GM18861 (cell line): Measurements from ENCODE around the gene CIC.
A peak's percentile ranks its signal among the peaks of the same experiment; 100 is the strongest.

Experiments used
- ATAC-seq: cut with Tn5 transposase; IDR thresholded peaks from one replicate; pipeline ENCODE4 v1.9.1; 2021; ENCODE audit not compliant: unreplicated experiment

The CIC gene

DNA sequence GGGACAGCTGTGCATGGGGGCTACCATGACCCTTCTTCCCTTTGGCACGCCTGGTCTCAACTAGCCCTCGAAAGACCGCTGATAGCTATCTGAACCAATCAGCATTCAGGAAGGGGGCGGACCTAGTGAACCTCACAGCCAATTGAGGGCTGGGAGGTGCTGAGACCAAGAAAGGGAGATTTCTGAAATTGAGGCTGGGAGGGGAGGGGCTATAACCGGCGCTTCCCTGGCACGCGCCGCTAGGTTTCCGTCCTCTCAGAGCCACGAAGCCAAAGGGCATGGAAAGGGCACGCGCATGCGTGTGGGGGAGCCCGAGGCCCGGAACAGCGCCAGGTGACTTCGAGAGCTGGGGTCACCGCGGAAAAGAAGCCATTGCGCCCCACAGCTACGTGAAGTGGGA lies 37.6 kb downstream of the CIC start:
- no peak for ATAC-seq

DNA sequence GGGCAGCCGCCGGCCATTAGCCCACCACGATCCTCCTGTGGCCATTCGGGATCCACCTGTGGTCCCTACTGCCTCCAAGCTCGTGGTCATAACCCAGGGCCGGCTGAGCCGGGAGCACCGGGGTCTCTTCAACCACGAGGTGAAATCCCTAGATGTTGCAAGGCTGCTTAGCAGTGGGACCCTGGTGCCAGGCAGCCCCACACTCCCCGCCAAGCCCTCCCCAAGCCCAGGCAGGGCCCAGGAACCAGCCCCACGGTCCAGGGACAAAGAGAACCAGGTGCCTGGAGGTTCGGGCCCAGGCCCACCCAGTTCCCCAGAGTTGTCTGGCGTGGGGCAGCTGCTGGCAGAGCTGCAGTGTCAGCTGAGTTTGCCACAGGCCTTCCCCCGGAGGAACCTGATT lies 40.6 kb downstream of the CIC start:
- no peak for ATAC-seq

DNA sequence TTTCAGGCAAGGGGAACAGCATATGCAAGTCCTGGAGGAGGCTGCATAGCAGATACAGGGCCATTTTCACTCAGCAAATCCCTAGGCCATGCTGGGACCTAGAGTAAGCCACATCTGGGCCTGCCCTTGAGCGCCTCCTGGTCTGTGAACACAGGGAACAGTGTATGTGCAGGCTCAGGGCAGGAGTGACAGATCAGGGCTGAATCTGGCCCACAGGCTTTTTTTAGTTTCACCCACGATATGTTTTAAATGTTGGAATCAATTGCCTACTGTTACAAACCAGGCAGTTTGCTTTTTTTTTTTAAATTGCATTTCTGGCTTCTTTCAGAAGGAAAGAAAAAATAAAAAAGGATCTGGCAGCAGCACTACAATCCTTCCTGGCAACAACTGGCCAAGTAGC lies 42.6 kb downstream of the CIC start:
- ATAC-seq = no peak

DNA sequence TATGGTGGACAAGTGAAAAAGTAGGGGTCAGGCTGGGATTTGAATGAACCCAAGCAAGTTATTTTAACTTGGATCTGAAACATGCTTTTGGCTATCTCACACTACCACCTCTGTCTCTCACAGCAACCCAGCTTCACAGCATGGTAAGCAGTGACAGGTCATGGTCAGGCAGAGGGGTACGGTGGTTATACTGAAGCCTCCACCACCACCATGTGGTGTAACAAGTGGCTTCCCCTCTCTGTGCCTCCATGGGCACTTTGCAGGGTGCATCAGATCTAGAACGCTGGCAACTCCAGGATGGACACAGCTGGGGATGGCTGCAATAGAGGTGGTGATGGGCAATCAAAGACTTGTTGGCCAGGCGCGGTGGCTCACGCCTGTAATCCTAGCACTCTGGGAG lies 43.3 kb downstream of the CIC start:
- ATAC-seq = no peak

DNA sequence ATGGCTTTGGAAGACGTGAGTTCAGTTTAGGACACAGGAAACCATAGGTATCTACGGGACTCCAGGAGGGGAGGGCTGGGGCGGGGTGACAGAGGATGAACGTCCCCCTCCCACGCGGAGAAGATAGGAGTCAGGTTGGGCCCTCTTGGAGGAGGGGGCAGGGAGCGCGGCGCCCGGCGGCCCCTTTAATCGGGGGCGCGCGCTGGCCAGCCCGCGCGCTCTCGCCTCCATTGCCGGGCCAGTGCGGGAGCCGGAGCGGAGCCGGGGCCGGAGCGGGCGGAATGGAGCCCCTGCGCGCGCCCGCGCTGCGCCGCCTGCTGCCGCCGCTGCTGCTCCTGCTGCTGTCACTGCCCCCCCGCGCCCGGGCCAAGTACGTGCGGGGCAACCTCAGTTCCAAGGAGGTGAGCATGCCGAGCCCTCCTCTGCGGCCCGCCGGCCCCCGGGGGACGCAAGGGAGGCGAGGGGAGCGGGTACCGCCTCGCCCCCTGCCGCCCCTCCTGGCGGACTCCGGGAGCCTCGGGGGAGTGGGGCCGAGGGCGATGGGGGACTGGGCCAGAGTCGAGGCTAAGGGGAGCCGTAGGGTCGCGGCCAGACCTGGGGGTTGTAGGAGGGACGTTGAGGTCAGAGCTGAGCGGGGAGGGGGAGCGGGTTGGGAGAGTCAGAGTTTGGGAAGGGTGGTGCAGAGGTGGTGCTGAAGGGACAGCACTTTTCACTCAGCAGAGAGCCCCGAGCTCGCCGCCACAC lies 44.2 kb downstream of the CIC start, which contains the start of gene TMEM145:
TSS of gene TMEM145 (plus strand) at position 214 of the 744 bp plus-strand sequence. CDS start at position 282, 68 bp downstream.
- no peak for ATAC-seq

DNA sequence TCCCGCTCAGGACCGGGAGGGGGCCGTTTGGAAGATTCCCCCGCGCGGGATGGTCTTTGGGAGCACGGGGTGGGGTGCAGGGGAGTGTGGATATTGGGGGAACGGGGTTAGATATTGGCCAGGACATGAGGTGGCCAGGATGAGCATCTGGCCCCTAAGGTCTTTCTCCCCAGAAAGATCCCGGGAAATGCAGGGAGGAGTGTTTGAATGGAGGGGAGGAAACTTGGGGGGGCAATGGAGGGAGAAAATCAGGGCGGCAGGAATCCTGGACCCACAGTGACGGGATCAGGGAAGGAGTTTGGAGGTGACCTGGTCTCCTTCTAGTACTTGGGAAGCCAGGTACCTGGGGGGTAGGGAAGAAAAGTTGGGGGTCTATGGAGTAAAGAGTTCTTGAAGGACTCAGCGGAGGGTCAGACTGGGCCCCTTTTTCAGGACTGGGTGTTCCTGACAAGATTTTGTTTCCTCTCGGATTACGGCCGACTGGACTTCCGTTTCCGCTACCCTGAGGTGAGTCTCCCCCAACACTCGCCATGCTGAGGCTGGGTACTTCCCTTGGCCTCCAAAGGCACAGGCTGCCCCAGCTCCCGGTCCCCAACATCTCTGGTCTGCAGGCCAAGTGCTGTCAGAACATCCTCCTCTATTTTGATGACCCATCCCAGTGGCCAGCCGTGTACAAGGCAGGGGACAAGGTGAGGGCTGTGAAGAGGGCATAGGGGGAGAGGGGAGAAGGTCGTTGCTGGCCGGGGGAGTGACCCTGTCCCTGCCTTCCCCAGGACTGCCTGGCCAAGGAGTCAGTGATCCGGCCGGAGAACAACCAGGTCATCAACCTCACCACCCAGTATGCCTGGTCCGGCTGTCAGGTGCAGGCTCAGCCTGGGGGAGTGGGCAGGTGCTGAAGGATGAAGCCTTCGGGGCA lies 45.0 kb downstream of the CIC start:
- ATAC-seq = no peak

DNA sequence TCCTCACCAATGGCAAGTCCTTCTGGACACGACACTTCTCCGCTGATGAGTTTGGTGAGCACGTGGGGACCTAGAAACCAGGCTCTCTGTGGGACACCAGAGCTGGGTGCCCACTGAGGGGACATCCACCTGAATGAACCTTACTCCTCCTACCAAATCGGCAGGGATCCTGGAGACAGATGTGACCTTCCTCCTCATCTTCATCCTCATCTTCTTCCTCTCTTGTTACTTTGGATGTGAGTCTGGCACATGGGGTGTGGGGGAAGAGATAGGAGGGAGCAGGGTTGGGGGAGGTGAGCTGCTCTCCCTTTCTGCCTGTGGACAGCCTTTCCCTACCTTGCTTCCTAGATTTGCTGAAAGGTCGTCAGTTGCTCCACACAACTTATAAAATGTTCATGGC lies 46.0 kb downstream of the CIC start:
- ATAC-seq = no peak

DNA sequence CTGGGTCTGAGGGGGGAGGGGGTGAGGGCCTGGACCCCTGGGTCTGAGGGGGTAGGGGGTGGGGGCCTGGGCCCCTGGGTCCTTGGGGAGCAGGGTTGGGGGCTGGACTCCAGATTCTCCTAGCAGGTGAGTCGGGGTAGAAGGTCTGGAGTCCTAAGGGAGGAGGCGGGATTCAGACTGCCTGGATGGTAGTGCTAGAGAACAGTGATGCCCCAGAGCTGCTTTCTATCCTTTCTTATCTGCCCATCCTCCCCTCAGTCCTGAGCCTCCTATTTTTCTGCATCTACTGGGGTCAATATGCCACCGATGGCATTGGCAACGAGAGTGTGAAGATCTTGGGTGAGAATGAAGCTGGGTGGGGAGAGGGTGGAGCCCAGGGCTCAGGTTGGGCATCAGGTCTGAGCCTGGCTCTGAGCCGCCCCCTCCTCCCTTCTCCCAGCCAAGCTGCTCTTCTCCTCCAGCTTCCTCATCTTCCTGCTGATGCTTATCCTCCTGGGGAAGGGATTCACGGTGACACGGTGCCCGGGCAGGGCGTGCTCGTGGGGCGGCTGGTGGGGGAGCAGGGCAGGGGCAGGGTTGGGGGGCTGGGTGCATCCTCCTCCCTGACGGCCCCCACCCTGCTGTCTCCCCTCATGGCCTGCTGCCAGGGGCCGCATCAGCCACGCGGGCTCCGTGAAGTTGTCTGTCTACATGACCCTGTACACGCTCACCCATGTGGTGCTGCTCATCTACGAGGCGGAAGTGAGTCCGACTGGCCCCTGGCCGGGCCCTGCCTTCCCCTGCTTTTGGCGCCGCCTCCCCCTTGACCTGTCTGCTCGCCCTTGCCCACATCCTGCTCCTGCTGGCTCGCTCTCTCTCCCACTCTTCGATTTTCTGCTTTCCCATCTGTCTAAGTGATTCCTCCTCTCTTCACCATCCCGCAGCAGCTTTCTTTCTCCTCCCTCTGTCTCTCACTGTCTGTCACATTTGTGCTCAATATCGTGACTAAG lies 47.5 kb downstream of the CIC start:
- ATAC-seq = peak; percentile 43

DNA sequence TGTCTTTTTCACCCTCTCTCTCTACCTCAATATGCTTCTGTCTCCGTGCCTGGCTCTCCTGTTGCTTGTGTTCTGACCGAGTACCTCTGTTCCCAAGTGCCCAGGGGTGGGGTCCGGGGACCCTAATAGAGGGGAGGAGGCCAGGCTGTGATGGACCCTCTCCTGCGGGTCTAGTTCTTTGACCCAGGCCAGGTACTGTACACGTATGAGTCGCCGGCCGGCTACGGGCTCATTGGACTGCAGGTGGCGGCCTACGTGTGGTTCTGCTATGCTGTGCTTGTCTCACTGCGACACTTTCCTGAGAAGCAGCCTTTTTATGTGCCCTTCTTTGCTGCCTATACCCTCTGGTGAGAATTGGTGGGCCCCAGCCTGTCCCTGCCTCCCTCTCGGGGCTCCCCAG lies 48.5 kb downstream of the CIC start:
- no peak for ATAC-seq

DNA sequence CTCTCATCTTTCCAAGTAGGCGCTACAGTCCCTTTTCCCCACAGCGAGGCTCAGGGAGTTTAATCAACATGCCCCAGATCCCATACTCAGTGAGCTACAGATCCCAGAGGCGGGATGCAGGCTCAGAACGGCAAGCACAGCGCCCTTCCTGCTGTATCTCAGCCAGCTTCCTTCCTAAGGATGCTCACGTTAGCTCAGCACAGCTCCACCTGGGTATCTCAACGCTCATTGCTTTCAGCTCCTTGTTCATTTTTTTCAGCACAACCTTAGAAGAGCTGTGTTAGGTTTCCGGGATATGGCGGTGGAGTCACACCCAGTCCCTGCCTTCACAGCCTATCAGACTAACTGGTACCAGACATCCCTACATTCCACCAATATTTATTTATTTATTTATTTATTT lies 53.3 kb downstream of the CIC start:
- no peak for ATAC-seq

DNA sequence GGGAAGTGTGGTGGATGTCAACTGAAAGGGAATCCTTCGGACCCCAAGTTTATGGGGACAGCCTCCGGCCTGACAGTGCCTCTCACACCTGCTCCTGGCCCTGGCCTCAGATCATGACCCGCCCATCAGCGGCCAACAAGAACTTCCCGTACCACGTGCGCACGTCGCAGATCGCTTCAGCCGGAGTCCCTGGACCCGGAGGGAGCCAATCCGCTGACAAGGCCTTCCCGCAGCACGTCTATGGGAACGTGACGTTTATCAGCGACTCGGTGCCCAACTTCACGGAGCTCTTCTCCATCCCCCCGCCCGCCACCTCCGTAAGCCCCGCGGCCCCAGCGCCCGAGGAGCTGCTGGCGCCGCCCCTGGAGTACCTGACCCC lies 54.4 kb downstream of the CIC start:
- no peak for ATAC-seq

DNA sequence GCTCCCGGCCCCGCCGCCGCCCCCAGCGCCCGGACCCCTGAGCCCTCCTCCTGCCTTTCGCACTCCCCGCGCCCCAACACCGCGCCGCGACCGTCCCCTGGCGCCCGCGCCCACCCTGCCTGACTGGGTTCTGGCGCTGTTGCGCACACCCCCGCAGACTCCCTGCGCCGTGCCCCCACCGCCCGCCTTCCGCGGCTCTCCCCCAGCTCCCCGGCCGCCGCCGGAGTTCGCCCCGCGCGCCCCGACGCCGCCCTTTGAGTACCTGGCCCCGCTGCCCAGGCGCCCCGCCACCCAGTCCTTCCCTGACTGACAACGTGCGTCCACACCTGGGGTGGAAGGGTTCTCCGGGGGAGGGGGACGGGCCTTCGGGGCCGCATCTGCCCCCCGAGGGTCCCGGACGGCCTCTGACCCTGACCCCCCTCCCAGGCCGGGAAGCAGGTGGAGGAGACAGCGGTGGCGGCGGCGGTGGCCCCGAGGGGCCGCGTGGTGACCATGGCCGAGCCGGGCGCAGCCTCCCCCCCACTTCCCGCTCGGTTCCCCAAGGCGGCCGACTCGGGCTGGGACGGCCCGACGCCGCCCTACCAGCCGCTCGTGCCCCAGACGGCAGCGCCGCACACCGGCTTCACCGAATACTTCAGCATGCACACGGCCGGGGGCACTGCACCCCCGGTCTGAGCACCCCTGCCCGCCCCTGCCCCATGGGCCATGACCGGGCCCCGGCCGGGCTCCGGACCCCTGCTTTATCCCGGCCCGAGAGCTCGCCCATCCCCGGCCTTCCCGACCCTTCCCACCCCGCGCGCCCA lies 55.0 kb downstream of the CIC start:
- ATAC-seq = no peak

DNA sequence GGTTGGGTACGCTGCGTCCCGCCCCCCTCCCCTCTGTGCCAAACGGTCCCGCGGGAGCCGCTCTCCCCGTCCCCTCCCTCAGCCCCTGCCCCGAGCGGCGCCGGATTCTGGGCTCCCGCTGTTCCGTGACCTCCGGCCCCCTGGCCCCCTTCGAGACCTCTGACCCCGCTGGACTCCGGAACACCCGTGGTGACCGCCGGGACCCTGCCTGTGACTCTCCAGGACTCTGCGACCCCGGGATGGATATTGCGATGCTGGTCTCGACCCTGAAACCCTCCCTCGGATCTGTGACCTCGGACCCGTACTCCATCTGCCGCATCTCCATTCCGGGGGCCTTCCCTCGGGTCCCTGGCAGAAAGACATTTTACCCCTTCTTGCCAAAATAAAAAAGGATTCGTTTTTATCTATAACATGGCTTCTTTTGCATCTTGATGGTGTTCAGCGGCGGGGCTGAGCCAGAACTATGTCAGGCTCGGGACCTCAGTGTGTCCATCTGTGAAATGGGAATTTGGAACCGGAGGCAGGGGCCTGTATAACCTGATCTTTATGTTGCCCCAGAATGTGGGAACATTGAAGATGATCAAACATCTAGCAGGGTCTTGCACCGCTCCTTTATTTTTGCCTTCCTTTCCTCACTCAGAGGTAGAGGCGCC lies 55.7 kb downstream of the CIC start:
- ATAC-seq = no peak

DNA sequence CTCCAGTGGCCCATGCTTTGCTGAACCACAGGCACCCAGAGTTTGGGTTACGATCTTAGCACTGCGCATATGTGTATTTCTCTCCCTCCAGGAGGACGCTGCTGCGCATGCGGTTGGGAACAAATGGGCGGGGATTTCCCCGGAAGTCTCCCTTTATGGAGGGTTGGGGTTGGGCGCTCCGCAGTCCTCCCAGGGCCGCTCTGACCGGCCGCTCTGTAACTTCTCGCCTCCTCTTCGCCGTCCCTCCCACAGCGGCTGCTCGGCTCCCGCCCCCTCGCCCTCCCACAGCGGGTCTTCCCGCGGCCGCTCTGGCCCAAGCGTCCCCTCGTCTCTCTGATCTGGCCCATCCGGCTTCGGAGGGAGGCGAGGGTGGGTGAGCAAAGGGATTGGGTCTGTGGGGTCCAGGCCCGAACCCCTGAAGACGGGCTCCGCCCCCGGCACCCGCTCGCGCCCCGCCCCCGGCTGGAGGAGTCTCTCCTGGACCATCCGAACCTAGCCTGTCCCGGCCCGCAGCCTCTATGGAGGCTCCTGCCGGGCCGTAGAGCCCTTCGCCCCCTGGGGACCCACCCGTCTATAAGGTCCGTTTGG lies 56.4 kb downstream of the CIC start, which contains the start of gene MEGF8:
TSS of gene MEGF8 (plus strand) at position 328 of the 588 bp plus-strand sequence. CDS start 609 bp downstream, outside the sequence.
- peak; percentile 87 for ATAC-seq

DNA sequence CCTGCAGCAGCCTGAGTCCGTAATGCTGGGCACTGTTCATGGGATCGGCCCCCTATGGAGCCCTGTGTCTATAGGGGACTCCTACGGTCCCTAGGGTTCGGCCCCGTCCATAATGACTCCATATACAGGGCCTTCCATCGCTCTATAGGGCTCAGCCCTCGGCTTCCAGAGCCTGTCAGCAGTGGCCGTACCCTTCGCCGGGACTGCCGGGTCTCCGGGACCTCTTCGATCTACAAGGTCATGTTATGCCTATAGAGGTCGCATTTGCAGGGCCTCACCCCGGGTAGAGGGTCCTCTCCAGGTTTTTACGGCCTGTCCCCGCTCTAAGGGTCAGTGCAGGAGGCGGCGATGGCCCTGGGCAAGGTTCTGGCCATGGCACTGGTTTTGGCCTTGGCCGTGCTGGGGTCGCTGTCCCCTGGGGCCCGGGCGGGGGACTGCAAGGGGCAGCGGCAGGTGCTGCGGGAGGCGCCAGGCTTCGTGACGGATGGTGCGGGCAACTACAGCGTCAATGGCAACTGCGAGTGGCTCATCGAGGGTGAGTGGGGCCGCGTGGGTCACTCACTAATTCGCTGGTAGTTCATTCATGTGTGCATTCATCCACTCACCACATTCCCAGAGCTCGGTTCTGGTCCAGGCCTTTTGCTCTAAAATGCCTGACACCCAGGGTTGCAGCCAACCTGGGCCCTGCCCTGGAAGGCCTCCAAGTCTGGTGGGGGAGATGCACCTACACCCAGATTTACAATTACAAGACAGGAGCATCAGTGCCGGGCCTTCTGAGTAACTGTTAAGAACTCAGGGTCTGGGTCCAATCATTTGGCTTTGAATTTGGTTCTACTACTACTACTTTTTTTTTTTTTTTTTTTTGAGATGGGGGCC lies 57.1 kb downstream of the CIC start:
- no peak for ATAC-seq

DNA sequence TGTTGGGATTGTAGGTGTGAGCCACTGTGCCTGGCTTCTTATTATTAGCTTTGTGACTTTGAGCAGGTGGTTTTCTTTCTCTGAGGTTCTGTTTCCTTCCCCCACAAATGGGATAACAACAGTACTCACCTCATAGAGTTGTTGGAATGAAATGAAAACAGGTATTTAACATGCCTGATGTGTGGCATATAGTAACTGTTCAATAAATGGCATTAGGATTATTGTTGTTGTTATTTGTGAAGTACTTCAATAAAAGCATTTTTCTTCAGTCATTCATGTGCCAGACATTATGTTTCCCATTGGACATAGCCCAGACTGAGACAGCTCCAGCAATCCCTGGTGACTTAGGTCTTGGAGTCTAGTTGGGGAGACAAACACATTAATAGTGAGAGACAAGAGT lies 57.9 kb downstream of the CIC start:
- no peak for ATAC-seq

DNA sequence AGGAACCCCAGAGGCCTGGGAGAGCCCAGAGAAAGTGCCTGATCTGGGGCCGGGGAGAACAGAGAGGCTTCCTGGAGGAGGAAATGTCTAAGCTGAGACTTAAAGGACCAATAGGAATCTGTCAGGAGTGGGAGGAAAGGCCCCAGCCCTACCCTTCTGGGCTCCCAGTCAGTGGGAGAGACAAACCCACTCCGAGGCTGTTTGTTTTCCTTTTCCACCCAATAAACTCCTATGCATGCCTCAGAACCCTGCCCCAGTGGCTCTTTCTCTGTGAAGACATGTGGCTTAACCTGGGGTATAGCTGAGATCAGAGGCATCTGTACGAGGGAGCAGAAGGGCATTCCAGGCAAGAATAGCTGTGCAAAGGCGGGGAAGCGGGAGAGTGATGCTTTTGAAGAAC lies 58.3 kb downstream of the CIC start:
- ATAC-seq = no peak

DNA sequence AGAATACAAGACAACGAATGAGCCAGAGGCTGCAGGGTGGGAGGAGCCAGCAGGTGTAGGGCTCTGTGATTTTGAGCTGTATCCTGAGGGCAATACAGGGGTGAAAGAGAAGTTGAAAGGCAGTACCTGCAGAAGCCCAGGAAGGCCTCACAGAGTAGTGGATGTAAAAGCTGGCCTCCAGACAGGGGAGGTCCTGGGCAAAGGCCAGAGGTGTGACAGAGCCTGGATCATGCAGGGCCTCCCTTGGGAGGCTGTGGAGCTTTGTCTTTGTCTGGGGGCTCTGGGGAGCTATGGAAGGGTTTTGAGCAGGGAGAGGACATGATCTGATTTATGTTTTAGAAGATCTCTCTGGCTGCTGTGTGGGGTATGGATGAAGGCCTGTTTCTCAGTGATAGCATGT lies 59.1 kb downstream of the CIC start:
- no peak for ATAC-seq
